Stimulated activated naive B cell treated with anti-CD40 and anti-IgM and Interleukin-4, amounts not matched to agents 10 μg/mL and 1 μg/mL and 100 μg/mL, for 72 hours (primary cell): ENCODE data around the gene ANKS1A.
A peak's percentile ranks its signal among the peaks of the same experiment; 100 is the strongest.

ENCODE experiments used
- ATAC-seq, 2 donors: fragments of 150-1000 bp; cut with Tn5 transposase; replicated peaks; 2 replicates each; pipeline ENCODE4 v1.10.0; 2021; ENCODE audit warnings: moderate library complexity in 1 of 2
- DNase-seq: peaks from one replicate; pipeline ENCODE4 v3.0.0; 2021
- H3K27ac Mint-ChIP-seq: one replicate; pipeline ENCODE4 v1.8.0; 2022; ENCODE audit warnings: mild to moderate bottlenecking, mixed read lengths
- H3K27me3 Mint-ChIP-seq, 2 donors: one replicate each; pipeline ENCODE4 v1.8.0; 2022; ENCODE audit warnings: mixed read lengths in 2 of 2
- H3K36me3 Mint-ChIP-seq, 2 donors: one replicate each; pipeline ENCODE4 v1.8.0; 2022; ENCODE audit warnings: mixed read lengths in 2 of 2, mild to moderate bottlenecking in 1 of 2
- H3K4me1 Mint-ChIP-seq, 2 donors: one replicate each; pipeline ENCODE4 v1.8.0; 2022; ENCODE audit warnings: mixed read lengths in 2 of 2, mild to moderate bottlenecking in 1 of 2
- H3K4me3 Mint-ChIP-seq, 2 donors: one replicate each; pipeline ENCODE4 v1.8.0; 2022; ENCODE audit warnings: mild to moderate bottlenecking in 2 of 2, mixed read lengths in 2 of 2, moderate library complexity in 1 of 2
- H3K9me3 Mint-ChIP-seq, 2 donors: one replicate each; pipeline ENCODE4 v1.8.0; 2022; ENCODE audit warnings: mixed read lengths in 2 of 2, mild to moderate bottlenecking in 1 of 2

The ANKS1A gene

GRCh38 chr6:35069262-35069661 is 180.2 kb downstream of the ANKS1A start:
- Mint-ChIP-seq H3K4me3 (no peak overlapping the region), H3K27me3 (no peaks in the 10 kb centered on the region), H3K36me3 (peaks cover 15 to 47% of the 10 kb centered on the region in 2 donors), H3K27ac (peak overlapping the region; percentile 47), H3K4me1 (no peaks in the 10 kb centered on the region), H3K9me3 (no peaks in the 10 kb centered on the region)
- DNase-seq, result no peak
- ATAC-seq, result no peak

GRCh38 chr6:35070111-35070510 is 181.1 kb downstream of the ANKS1A start:
- ATAC-seq, result no peak
- no peaks in the 10 kb centered on the region for H3K4me1 Mint-ChIP-seq
- H3K27me3 Mint-ChIP-seq, result no peaks in the 10 kb centered on the region
- H3K4me3 Mint-ChIP-seq, result no peak overlapping the region
- H3K36me3 Mint-ChIP-seq, result peaks cover 15 to 46% of the 10 kb centered on the region in 2 donors
- no peak for DNase-seq
- no peak overlapping the region for H3K27ac Mint-ChIP-seq
- no peaks in the 10 kb centered on the region for H3K9me3 Mint-ChIP-seq

DNA sequence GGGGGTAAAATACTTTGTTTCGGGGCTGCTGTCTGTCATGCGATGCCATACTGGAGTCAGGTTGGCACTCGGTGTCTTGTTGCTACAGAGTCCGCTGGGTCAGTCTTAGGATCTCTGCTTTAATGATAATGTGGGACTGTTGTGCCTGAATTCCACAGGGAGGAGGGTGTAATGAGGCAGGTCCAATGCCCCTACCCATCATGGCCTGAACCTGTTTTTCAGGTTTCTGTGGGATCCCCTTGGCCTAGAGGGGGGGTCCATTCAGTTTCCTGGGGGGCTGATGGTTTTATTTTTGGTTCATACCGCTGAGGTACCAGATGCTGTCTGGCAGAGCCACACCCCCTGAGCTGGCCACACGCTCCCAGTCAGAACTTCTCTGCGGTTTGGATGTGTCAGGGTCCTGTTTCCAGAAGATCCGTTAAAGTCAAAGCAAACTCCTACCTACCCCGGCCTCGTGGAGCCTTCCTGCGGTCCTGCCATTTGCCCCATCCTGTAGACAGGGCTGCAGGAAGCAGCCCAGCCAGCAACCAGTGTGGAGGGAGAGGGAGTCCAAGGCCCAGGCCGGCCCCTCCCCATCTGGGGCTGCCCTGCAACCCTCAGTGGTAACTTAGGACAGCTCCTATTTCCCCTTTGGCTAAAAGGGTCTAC is 182.4 kb downstream of the ANKS1A start:
- peaks cover 14 to 34% of the 10 kb centered on the region in 2 donors for H3K36me3 Mint-ChIP-seq
- H3K27me3 Mint-ChIP-seq, result no peaks in the 10 kb centered on the region
- H3K27ac Mint-ChIP-seq, result no peak overlapping the region
- DNase-seq (no peak), ATAC-seq (no peak)
- H3K4me1 Mint-ChIP-seq, result no peaks in the 10 kb centered on the region
- H3K9me3 Mint-ChIP-seq, result no peaks in the 10 kb centered on the region
- no peak overlapping the region for H3K4me3 Mint-ChIP-seq

DNA sequence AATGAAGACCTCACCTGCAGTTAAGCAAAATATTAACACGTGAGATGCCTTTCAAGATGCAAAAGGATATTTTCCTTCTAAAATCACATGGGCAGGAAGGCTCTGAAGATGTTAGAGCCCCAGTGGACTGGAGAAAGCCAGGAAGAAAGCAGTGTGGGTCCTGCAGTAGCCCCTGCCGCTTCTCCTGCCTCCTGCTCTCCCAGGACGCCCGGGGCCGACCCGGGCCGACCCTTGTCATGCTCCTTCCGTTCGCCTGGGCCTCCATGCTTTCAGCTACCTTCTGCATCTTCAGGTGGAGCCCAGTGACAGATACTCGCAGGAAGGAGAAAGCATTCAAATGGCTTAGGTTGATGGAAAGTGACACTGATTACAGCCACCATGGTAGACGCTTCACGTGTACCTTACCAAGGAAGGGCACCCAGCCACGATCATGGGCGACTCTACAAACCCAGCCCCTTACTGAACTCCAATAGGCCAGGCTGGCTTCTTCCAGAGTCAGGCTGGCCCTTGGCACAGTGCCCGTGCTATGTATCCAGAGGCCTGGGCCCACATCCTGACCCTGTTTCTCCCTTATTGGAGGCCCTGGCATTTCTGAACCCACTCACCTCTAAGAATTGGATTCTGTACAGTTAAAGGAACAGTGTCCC is 183.1 kb downstream of the ANKS1A start:
- Mint-ChIP-seq H3K27ac (no peak overlapping the region), H3K4me1 (no peaks in the 10 kb centered on the region), H3K36me3 (peaks cover 14 to 37% of the 10 kb centered on the region in 2 donors), H3K27me3 (no peaks in the 10 kb centered on the region), H3K9me3 (no peaks in the 10 kb centered on the region), H3K4me3 (no peak overlapping the region)
- DNase-seq (no peak), ATAC-seq (no peak)

- DNase-seq, result no peak
- no peak for ATAC-seq
- Mint-ChIP-seq H3K27ac (no peak overlapping the region), H3K4me3 (no peak overlapping the region), H3K36me3 (peaks cover 14 to 37% of the 10 kb centered on the region in 2 donors), H3K9me3 (no peaks in the 10 kb centered on the region), H3K27me3 (no peaks in the 10 kb centered on the region), H3K4me1 (no peaks in the 10 kb centered on the region)
Measured at GRCh38 chr6:35072698-35073055, 183.6 kb downstream of the ANKS1A start.

DNA sequence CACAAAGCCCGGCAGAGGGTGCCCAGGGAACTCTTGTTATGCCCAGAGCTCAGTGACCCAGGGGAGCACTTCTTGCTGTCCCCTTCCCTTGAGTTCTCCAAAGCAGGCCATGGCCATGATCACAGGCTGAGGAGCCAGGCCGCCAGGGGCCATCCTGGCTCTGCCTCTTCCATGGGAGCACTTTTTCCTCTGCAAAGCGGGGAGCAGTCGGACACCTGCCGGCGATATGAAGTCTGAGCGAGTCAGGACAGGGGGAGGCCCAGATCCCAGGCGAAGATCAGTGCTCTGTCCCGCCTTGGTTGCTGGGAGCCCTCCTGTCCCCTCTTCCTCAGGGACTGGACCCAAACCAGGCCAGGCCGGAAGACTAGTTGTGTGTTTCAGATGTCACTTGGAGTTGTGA is 184.2 kb downstream of the ANKS1A start:
- Mint-ChIP-seq H3K9me3 (no peaks in the 10 kb centered on the region), H3K4me1 (no peaks in the 10 kb centered on the region), H3K4me3 (no peak overlapping the region), H3K27me3 (no peaks in the 10 kb centered on the region), H3K27ac (no peak overlapping the region), H3K36me3 (peaks cover 14 to 34% of the 10 kb centered on the region in 2 donors)
- DNase-seq, result no peak
- no peak for ATAC-seq

DNA sequence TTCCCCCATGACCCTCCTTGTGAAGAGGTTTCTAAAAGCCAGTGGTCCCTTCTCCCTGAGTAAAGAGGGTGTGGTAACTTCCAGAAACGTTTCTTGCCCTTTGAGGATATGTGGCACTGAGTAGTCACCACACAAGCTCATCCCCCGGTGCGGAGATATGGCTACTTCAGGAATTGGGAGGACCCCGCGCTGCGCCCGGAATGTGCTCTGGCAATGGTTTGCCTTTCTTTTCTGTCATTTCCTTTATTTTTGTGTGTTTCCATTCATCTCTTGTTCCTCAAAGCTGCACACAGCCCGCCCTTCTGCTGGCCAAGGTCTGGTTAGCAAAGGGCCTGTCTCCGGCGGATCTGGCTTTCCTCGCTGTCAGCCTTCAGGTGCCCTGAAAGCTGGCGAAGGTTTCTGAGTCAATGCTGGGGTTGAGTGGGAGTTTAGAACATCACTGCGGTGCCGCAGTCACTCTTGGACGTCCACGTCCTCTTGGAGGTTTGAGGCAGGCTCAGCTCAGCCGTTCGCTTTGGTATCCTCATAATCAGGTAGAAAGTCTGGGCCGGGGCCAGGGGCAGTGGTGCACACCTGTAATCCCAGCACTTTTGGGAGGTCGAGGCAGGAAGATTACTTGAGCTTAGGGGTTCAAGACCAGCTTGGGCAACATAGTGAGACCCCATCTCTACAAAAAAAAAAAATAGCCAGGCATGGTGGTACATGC is 184.9 kb downstream of the ANKS1A start:
- Mint-ChIP-seq H3K36me3 (peaks cover 11 to 29% of the 10 kb centered on the region in 2 donors), H3K9me3 (no peaks in the 10 kb centered on the region), H3K27ac (no peak overlapping the region), H3K27me3 (no peaks in the 10 kb centered on the region), H3K4me1 (no peaks in the 10 kb centered on the region), H3K4me3 (no peak overlapping the region)
- ATAC-seq (no peak), DNase-seq (no peak)

- no peaks in the 10 kb centered on the region for H3K9me3 Mint-ChIP-seq
- H3K4me1 Mint-ChIP-seq, result peaks cover 8 to 15% of the 10 kb centered on the region in 2 donors
- no peak overlapping the region for H3K4me3 Mint-ChIP-seq
- no peaks in the 10 kb centered on the region for H3K27me3 Mint-ChIP-seq
- DNase-seq (no peak), ATAC-seq (no peak)
- no peak overlapping the region for H3K27ac Mint-ChIP-seq
- H3K36me3 Mint-ChIP-seq, result peaks cover 32 to 44% of the 10 kb centered on the region in 2 donors
Measured at GRCh38 chr6:35076997-35077712, 188.1 kb downstream of the ANKS1A start.

DNA sequence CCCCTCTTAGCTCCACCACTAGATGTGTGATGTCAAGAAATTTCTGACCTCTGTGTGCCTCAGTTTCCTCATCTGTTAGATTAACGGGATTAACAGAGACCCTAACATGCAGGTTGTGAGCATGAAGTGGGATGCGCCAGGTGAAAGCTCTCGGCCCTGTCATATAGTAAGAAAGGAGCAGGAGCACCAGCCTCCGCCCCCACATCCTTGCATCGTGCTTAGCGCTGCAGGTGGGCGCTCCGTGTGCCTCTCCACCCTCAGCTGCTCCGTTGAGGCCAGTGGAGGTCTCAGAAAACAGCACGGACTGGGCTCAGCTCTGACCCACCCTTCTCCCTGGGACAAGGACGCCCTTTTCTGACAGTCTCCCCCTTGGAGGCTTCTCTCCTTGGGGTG is 188.7 kb downstream of the ANKS1A start:
- H3K4me3 Mint-ChIP-seq, result no peak overlapping the region
- ATAC-seq, result no peak
- no peak for DNase-seq
- H3K27me3 Mint-ChIP-seq, result no peaks in the 10 kb centered on the region
- no peak overlapping the region for H3K27ac Mint-ChIP-seq
- H3K9me3 Mint-ChIP-seq, result no peaks in the 10 kb centered on the region
- H3K36me3 Mint-ChIP-seq, result peaks cover 31 to 48% of the 10 kb centered on the region in 2 donors
- H3K4me1 Mint-ChIP-seq, result peaks cover 8 to 15% of the 10 kb centered on the region in 2 donors

GRCh38 chr6:35078226-35078850 is 189.3 kb downstream of the ANKS1A start:
- no peak for ATAC-seq
- Mint-ChIP-seq H3K4me1 (peaks cover 8 to 15% of the 10 kb centered on the region in 2 donors), H3K27ac (no peak overlapping the region), H3K36me3 (peaks cover 31 to 49% of the 10 kb centered on the region in 2 donors), H3K4me3 (no peak overlapping the region), H3K27me3 (no peaks in the 10 kb centered on the region), H3K9me3 (no peaks in the 10 kb centered on the region)
- DNase-seq, result no peak

GRCh38 chr6:35078896-35079295 is 189.8 kb downstream of the ANKS1A start:
- Mint-ChIP-seq H3K4me1 (peaks cover 8 to 15% of the 10 kb centered on the region in 2 donors), H3K27me3 (no peaks in the 10 kb centered on the region), H3K36me3 (peaks cover 31 to 52% of the 10 kb centered on the region in 2 donors), H3K4me3 (no peak overlapping the region), H3K27ac (no peak overlapping the region), H3K9me3 (no peaks in the 10 kb centered on the region)
- ATAC-seq (no peak), DNase-seq (no peak)

- H3K27me3 Mint-ChIP-seq, result no peaks in the 10 kb centered on the region
- DNase-seq (no peak), ATAC-seq (no peak)
- no peak overlapping the region for H3K27ac Mint-ChIP-seq
- H3K4me1 Mint-ChIP-seq, result peaks cover 8 to 15% of the 10 kb centered on the region in 2 donors
- peaks cover 29 to 50% of the 10 kb centered on the region in 2 donors for H3K36me3 Mint-ChIP-seq
- H3K9me3 Mint-ChIP-seq, result no peaks in the 10 kb centered on the region
- no peak overlapping the region for H3K4me3 Mint-ChIP-seq
Measured at GRCh38 chr6:35079311-35080000, 190.4 kb downstream of the ANKS1A start.

DNA sequence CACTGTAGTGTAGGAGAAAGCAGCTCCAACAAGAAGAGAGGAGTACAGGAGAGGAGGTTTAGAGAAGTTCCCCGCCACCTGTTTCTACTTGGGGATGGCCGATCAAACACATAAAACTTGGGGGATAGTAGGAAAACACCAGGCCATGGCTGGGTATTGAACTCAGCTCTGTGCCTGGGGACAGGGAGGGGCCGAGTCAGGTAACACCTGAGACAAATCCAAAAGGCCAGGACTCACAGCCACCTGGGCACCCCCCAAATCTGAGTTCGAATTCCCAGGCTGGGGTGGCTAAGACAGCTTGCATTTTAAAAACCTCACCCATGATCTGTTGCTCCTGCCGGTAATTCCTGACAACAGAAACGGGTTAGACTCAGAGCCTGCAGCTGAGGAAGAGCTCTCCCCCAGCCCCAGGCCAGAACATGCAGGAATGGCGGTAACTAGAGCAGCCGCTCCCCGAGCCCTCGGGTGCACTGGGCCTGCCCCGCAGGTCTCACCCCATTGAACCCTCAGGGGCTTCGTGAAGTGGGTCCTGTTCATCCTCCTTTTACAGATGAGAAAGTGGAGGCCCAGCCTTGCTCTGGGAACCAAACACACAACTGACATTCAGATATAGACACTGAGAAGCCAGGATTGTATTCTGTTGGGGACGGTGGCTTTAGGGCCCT is 191.1 kb downstream of the ANKS1A start:
- peaks cover 31 to 56% of the 10 kb centered on the region in 2 donors for H3K36me3 Mint-ChIP-seq
- H3K9me3 Mint-ChIP-seq, result no peaks in the 10 kb centered on the region
- ATAC-seq (no peak), DNase-seq (no peak)
- H3K27me3 Mint-ChIP-seq, result no peaks in the 10 kb centered on the region
- H3K4me1 Mint-ChIP-seq, result peaks cover 8 to 15% of the 10 kb centered on the region in 2 donors
- H3K27ac Mint-ChIP-seq, result no peak overlapping the region
- no peak overlapping the region for H3K4me3 Mint-ChIP-seq
